Stimulated activated CD8-positive, alpha-beta memory T cell treated with anti-CD3 and anti-CD28 coated beads, Interleukin-12 subunit alpha, Interleukin-12 subunit beta, amount 100 ng/mL, for 4 hours (primary cell): ENCODE results near the gene SMAD3.

Source experiments
- DNase-seq: peaks from one replicate; pipeline ENCODE4 v3.0.0-alpha.2; 2020; ENCODE audit warnings: low read depth

SMAD3 gene

DNA sequence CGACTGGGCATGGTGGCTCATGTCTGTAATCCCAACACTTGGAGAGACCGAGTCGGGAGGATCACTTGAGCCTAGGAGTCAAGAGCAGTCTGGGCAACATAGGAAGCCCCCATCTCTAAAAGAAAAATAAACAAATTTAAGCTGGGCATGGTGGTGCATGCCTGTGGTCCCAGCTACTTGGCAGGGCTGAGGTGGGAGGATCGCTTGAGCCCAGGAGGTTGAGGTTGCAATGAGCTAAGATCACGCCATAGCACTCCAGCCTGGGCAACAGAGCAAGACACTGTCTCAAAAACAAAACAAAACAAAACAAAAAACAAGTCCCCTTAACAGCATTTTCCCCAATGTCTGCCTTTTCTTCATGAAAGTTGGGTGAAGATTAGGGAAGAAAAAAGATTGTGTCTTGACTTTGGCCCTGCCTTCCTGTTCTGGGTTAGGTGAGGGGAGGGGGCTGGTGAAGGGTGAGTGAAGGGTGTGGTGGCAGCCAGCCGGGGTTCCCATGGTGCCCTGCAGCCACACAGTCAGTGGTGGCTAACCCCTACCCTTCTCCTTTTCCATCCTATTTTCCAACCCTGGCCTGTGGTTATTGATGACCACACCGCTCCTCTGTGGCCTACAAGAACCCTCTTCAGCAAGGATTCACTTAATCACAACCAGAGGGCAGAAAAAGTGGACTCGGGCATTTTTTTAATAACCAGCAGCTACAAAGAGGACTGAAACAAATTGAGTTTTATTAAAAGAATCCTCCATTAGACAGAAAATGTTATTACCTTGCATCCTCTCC lies 28.4 kb upstream of the SMAD3 start:
- DNase-seq: no peak

DNA sequence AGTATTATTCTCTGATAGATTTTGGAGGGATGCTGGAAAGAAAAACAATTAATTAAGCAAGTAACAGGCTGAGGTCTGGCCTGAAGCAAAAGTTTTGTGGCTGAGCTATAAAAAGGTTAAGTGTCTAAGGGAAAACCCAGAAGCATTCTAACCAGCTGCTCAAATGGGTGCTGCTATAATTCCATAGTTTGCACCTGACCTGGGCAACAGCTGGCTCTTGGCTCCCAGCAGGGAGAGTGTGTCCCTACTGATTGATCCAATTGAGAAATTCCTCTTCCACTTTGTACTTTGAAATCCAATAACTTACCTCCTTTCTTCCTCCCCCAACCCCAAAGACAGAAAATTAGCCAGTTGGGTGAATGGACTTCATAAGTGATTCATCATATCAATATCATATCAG lies 27.7 kb upstream of the SMAD3 start:
- no peak for DNase-seq

DNA sequence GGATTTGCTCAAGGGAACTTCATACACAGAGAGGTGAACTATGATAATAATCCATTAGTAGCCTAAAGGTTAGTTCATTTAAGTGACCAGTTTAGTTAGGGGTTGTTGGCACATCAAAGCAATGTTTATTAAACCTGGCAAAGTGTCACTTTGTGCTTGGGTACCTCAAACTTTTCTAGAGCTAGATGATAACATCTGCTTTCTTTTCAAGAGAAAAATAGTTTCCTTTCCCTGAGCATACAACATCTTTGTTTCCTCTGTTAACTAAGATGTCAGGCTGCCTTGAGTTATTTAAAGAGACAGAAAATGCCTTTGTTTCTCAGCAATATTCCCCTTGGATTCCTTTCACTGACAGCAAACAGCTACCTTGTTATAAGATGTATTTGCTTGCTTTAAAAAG lies 26.7 kb upstream of the SMAD3 start:
- no peak for DNase-seq

DNA sequence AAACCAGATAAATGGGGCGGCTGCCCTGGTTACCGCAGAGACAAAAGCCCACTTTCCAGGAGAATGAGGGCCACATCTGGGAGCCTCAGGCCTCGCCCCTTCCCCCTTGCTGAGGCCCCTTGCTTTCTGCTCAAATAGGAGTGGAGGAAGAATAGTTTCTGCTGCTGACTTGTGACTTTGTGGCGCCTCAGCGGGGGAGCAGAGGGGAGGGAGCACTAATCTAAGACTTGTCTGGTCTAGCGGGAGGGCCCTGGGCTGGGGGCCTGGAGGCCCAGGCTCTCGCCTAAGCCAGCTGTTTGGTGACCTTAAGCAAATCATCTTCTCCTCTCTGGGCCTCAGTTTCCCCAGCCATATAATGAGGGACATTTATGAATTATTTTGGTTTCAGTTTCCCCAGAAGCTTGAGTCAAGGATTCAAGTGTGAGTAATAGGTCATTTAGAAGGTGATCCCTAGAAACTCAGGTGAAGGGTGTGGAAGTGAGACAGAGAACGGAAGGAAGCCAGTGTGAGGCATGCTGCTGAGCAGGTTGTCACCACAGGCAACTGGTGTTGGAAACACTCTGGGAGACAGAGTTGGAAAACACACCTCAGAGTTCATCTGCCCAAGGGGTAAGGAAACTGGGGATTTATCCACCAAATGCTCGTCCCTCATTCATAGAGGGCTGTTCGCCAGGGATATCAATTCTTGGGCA lies 25.9 kb upstream of the SMAD3 start:
- no peak for DNase-seq

DNA sequence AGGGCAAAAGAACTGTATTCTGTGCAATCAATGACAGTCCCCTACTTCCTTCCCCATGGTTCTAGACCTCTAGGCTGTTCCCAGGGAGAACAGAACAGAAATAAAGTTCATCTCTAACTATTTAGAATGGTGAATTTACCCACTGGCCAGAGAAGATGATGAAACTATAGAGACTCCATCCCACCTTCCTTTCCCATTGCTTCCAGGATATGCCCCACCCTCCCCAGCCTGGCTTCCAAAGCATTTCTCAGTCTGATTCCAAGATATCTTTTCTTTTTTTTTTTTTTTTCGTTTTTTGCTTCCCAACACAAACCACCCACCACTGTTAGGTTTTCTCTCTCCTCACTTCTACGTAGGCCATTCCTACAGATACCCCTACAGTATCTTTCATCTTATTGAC lies 25.1 kb upstream of the SMAD3 start:
- DNase-seq: no peak

DNA sequence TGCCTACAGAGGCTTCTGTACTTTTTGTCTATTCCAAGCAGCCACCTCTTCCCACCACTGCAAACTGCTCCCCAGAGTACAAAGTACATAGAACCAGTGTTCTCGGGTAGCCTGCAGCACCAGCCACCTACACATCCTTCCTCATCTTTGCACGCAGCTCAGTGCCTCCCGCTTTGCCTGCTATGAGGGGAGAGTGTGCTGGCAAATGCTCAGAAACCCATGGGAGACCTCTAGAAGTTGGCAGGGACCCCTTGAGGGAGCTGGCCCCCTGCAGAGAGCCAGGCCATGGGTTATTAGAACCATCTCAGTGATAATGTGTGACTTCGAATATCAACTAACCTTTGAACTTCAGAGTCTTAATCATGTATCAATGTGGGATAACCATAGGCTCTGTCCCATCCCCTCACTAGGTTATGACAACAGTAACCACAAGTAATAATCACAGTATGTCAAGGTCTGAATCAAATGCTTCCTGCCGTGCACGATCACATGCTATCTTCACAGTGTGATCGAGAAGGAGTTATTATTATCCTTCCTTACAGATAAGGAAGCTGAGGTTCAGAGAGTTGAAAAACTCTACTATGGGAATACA lies 22.8 kb upstream of the SMAD3 start:
- no peak for DNase-seq

DNA sequence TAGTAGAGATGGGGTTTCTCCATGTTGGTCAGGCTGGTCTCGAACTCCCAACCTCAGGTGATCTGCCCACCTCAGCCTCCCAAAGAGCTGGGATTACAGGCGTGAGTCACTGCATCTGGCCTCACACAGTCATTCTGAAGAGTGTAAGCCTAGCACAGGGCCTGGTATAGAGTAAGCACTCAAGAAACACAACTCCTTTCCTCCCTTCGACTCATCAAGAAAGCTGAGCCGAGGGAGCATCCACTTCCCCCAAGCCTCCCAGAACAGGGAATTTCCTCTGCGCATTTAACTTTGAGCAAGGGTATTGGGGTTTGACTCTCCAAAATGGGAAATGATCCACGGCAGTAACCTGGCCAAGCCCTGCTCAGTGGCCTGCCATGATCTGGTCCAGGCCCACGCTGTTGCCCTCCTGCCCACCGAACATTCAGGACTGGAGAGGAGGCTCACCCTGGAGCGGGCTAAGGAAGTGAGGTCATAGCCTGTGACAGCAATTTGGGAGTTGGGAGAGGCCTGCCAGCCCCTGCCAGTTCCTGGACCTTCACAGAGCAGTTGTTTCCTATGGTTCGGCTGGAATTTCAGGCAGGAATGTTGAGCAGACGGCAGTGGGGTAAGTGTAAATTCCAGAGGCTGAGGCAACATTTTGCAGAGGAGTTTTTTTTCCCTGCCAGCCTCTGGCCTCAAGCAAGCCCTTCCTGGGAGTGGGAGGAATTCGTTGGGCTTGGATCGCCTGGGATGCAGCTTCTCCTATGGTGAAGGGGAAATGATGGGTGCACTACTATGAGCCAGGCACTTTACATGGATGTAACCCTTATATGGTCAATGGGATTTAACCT lies 21.2 kb upstream of the SMAD3 start:
- DNase-seq: no peak

DNA sequence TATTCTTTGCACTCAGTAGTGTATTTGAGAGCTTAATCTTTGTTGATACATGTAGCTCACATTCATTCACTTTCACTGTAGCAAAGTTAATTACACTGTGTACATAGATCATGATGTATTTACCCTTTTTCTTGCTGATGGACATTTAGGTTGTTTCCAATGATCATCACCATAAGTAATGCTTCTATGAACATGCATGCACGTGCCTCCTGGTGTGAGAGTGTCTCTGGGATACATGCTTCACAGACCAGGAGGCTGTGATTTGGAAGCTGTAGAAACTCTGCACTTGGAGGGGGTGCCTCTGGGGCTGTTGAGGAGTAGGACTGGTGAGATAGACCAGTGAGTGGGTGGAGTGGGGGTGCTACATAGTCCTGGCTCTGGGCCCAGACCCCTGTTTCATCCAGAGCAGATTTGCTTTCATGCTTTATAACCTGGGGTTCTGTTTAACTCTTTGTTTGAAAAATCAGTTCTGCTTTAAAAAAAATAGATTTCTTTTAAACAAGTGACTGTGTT lies 18.2 kb upstream of the SMAD3 start:
- DNase-seq: no peak

DNA sequence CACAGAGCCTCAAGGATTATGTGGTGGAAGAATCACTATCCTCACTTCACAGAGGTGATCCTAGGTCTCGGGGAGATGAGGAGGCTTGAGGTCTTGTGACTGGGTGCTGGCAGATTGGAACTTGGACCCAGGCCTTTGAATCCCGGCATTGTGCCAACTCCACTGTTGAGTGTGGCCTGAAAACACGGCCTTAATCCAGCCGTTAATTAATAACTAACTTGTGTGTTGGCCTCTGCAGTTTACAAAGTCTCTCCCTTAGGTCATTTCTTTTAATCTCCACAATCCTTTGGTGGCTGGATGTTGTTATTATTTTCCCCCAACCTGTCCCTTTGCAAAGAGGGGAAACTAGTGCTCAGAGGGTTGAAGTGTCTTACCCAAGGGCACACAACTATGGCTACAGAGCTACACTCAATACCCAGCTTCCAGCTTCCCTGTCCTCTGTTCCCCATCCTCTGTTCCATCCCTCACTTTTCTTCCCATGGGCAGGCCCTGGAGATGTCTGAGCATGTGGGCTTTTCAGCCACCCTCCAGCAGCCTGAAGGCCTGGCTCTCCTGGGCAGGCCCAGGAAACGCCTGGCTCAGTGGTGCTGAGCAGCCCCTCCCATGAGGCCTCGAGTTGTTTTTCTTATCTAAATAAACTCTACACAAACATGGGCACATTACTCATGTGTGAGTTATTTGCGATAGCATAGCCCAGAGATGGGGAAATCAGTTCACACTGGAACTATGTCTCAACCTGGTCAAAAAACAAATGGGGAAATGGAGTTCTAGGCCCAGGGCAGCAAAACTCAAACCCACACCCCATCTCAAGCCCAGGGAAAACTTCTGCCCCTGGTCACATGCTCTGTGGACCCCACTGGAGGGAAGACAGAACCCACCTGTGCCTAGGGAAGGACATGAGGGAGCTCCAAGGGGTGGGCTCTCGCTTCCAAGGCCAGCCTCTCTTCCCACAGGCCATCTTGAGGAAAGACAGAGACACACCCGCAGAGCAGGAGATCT lies 16.8 kb upstream of the SMAD3 start:
- no peak for DNase-seq

DNA sequence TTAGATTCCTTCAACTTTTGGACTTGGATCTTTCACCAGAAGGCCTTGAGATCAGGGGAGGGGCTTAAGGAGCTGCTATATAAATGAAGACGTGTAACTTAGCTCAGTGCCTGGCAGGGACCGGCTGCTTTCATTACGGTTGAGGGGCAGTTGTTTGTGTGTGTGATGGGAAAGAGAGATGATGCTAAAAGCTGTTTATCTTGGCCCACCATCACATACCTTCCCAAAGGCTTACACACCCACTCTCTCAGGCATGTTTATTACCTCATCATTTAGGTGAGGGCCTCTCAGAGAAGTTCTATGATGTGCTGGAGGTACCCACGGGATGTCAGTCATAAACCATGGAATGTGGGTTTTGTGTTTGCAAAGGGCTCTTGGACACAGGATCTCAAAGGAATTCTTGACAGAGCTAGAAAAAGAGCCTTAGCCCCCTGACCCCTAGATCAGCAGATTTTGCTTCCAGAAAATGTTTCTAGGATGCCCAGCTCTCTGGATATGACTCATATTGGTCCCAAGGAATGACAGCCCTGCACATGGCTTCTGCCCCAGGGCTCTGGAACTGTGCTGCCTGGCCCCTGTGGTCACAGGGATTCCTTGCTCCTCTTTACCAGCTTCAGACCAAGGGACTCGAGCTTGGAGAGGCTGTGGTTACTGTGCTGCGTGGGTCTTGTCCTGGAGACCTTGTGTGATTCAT lies 15.9 kb upstream of the SMAD3 start:
- no peak for DNase-seq

DNA sequence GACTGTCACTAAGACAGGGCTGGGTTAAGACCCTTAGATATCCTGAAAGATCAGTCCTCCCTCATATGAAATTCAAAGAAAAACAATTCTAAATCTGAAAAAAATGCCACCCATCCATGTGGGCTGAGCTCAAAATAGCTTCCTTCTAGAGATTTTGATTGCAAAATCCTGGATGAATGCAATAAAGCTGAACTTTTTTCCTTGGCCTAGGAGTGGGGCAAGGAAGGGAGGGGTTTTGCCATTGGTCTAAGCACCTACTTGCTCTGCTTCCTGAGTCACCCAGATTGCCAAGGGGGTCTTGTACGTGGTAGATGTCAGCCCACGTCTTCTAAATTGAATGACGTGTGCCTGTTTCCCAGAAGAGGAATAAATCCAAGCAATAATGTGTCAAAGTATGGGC lies 15.3 kb upstream of the SMAD3 start:
- no peak for DNase-seq

DNA sequence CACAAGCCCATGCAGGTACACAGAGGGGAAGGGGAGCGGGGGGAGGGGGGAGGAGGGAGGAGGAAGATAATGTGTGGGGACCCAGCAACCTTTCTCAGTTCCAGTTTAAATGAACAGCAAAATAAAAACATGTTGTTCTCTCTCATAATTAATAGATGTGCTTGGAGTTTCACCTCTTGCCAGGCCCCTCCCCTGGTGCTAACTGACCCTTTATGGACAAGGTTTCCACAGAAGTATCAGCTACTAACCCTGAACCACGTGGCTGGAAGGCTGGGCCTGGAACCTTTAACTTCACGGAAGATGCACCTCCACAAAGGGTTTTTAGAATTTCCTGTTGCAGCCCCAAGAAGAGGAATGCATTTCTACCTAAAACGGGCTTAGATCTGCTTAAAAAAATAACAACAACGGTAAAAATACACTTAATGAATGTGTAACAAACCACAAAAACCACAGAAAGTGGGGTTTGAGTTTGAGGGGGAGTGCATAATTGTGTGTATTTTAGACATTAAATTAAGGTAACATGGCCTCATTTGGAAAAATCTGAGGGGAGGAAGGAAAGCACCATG lies 14.8 kb upstream of the SMAD3 start:
- DNase-seq: no peak

DNA sequence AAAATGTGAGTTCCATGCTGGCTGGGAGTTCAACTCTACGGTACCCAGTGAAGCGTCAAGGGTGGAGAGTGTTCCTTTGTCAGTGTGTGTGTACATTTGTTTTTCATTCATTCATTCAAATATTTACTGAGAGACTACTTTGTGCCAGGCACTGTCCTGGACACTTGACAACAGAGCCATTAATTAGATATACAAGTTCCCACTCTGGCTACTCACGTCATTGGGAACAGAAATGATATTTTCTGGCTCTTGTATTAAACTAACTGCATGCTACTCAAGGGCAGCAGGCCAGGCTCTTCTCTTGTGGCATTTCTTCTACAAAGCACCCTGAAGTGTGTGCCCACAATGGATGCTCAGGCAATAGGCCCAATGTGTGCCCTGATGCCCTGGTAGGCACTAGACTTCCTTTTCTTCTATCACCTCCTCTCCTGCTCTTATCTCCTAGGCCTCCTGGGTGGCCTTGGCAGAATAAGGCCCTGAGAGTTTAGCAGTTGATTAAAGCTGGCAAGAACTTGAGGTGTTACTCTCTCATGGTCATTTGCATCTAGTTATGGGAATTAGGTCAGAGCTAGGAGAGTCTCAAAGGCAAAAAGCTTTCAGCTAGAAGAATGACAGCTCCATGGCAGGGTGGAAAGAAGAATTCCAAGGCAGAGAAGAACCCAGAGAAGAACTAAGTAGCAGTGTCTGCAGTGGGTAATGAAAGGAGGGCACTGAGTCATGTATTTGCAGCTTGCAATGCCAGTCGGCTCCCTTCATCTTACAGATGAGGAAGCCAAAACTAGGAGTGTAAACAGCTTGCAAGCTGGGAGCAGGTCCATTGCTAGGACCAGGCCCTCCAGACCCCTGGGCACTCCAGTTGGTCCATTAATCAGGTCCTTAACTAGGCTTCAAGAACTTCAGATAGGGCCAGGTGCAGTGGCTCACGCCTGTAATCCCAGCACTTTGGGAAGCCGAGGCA lies 14.0 kb upstream of the SMAD3 start:
- DNase-seq: no peak

DNA sequence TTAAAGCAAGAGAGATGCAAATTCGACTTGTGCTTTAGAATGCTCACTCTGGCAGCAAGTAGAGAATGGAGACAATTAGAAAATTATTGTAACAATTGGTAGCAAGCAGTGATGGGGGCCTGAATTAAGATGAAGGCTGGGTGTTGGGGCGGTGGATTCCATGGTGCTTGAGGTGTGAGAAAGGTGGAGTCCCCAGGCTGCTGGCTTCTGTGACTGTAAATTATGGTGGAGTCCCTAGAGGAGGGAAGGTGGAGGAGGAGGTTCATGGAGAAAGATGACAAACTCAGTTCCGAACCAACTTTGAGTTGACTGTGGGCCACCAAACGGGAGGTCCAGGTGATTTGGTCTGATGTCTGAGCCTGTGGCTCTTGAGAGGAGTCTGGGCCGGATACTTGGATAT lies 10.7 kb upstream of the SMAD3 start:
- DNase-seq: no peak

DNA sequence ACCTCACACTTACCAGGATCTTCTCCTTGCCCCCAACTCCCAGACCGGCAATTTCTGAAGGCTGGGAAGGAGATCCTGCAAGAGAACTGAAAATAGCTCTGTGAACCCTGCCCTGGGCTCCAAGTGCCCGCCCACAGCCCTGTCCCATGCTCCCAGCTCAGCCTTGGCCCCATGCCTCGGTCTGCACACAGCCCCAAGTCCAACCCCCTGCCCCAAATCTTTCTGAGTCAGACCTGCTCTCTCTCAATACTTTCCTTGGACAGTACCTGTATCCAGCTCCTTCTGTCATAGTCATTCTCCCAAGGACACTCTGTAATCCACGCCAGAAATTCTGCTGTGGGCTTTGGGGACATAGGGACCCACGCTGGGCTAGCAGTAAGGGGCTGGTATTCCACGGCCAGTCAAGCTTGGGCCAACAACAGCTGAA lies 6.3 kb upstream of the SMAD3 start:
- DNase-seq: no peak

DNA sequence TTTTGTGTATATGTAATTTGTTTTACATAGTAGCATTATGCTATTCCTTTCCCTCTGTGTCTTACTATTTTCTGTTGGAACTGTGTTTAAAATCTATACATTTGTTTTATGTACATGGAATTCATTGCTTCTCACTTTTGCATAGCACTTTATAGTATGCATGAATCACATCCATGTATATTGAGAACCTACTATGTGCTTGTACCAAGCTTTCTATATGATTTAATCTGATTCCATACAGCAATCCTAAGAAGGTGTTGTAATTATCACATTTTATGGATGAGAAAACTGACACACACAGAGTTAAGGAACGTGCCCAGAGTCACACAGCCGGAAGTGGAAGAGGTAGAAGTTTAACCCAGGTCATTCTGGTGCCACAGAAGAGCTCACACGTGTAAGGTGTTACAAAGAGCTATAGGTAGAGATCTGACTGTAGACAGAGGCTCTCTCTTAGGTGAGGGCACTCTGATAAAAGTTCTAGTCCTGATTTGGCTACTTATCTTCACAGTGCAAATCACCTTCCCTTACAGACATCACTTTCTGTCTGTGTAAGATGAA lies 3.5 kb upstream of the SMAD3 start:
- no peak for DNase-seq

DNA sequence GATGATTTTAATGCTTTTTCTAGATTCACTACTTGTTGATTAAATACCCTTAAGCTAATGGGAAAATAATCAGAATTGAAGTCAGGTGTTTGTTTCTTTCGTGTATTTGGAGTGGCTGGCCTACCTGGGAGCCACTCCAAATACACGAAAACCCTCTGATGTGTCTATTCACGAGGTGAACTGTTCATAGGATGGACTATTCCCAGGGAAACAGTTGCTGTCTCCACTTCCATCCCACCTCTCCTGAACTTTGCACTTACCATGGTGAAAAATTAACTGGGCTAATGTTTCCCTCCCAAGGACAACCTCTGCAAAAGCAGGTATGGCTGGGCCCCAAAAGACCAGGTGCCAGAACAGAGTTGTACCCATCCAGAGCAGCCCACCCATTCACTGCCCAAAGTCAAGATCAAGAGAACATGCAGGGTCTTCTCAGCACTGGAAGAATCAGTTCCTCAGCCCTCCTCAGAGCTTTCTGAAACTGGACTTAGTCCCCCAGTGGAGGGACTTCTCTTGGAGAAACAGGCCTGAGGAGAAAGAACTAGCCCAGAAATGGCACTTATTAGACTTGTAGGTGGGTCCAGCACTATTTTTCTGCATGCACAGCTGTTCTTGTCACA lies 2.9 kb upstream of the SMAD3 start:
- no peak for DNase-seq
